Activated CD8-positive, alpha-beta memory T cell treated with anti-CD3 and anti-CD28 coated beads, Interleukin-2, amount 50 U/mL, for 4 hours (primary cell): ENCODE results near the gene HINFP.
"Not testable (repeated sequence)": the region's sequence is repeated elsewhere in the genome, so short reads cannot be mapped to it uniquely, and the experiment has no call there.

Experiments
- DNase-seq: peaks from one replicate; pipeline ENCODE4 v3.0.0-alpha.2; 2020

HINFP gene

GRCh38 chr11:119118227-119118626, 3.2 kb upstream of the HINFP start:
- DNase-seq, result no peak

GRCh38 chr11:119118946-119119345, 2.4 kb upstream of the HINFP start:
- DNase-seq, result no peak

GRCh38 chr11:119120639-119121007, 757 bp upstream of the HINFP start:
- DNase-seq, result no peak

DNA sequence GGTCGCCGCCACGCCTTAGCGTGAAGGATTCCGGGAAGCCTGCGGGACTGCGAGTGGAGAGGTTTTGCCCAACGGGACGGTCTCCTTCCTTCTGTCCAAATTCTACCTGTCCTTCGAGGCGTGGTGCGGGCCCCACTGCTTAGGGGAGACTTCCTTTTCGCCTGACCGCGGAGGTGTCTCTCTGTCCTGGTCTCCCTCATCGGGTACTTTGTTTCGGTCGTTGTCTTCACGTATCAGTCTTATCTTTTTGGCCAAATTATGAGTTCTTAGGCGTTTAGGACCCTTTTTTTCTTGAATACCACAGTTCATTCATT, 388 bp downstream of the HINFP start:
- no peak for DNase-seq

GRCh38 chr11:119125821-119126220, 4.4 kb downstream of the HINFP start:
- no peak for DNase-seq

DNA sequence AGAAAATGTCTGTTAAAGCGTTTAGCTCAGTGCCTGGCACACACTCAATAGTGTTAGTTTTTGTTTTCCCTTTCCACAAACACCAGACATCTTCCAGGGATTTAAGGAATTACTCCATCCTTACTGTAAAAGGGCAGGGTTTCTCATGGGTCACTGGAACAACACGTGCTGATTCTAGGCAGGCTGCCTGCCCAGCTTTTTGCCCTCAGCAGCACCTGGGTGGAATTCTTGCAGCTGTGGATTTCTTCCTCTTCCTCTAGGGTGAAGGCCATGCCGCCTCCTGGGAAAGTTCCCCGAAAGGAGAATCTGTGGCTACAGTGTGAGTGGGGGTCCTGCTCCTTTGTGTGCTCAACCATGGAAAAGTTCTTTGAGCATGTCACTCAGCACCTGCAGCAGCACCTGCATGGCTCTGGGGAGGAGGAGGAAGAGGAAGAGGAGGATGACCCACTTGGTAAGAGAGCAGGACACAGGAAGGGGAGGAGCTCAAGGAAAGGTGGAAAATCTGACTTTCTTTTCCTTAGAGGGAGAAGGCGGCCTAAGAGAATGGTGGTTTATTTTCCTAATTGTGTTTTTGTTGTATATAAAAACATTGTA, 5.4 kb downstream of the HINFP start:
- no peak for DNase-seq

DNA sequence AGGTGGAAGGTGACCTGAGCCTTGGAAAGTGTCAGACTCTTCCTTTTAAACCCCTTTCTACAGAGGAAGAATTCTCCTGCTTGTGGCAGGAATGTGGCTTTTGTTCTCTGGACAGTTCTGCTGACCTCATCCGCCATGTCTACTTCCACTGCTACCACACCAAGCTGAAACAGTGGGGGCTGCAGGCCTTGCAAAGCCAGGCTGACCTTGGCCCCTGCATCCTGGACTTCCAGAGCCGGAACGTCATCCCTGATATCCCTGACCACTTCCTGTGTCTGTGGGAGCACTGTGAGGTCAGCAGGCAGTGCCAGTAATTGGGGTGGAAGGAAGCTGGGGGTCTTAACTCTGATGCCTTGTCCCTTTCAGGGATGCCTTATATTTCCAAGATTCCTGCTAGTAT, 9.3 kb downstream of the HINFP start:
- no peak for DNase-seq

- DNase-seq, result no peak
Observed at GRCh38 chr11:119134389-119134978, 13.1 kb downstream of the HINFP start.

DNA sequence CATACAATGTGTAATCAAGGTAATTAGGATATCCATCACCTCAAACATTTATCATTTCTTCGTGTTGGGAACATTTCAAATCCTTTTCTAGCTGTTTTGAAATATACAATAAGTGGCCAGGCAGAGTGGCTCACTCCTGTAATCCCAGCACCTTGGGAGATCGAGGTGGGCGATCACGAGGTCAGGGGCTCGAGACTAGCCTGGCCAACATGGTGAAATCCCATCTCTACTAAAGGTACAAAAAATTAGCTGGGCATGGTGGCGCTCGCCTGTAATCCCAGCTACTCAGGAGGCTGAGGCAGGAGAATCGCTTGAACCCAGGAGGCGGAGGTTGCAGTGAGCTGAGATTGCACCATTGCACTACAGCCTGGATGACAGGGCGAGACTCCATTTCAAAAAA, 17.9 kb downstream of the HINFP start:
- not testable (repeated sequence) for DNase-seq

DNA sequence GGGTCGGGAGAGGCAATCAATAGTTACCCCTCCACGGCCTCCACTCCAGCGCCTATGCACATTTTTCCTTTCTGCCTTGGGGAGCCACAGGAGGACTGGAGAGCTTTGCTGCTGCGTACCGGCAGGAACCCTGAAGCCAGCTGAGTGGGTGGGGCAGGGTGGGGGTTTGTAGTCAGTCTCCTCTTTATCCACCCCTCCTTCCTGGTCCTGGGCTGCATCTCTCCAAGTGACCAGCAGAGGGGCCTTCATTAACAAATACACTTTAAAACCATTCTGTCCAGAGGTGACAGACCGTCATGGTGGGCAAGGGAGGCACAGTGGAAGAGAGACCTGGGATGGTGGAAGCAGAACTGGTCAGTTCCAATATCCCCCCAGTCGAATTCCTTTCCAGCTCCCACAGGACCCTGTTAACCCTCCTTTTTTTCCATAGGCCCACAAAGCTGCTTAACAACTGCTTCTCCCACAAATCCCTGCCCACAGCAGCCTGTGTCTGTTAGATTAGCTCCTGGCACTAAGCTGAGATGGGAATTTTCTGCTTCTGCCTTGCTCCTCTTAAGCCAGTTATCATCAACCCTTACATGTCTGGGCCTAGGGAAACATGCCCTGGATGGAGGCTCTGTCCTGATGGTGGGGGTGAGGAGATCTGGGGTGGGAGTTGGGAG, 23.6 kb downstream of the HINFP start:
- DNase-seq, result no peak

- no peak for DNase-seq
Observed at GRCh38 chr11:119145551-119145950, 24.2 kb downstream of the HINFP start.

GRCh38 chr11:119147604-119148333, 26.4 kb downstream of the HINFP start:
- DNase-seq, result no peak

DNA sequence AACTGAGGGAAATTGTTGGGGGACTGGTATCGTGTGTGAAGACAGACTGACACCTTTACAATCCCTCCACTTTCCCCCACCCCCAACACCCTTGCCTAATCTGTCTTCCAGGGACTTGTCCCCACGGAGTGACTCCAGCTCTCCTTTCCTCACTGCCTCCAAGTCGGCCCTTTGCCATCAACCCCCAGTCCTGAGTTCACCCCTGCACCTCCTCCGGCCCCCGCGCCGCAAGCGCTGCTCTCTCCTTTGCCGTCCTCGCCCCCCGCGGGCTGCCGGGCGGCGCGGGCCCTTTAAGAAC, 27.3 kb downstream of the HINFP start:
- DNase-seq, result no peak

DNA sequence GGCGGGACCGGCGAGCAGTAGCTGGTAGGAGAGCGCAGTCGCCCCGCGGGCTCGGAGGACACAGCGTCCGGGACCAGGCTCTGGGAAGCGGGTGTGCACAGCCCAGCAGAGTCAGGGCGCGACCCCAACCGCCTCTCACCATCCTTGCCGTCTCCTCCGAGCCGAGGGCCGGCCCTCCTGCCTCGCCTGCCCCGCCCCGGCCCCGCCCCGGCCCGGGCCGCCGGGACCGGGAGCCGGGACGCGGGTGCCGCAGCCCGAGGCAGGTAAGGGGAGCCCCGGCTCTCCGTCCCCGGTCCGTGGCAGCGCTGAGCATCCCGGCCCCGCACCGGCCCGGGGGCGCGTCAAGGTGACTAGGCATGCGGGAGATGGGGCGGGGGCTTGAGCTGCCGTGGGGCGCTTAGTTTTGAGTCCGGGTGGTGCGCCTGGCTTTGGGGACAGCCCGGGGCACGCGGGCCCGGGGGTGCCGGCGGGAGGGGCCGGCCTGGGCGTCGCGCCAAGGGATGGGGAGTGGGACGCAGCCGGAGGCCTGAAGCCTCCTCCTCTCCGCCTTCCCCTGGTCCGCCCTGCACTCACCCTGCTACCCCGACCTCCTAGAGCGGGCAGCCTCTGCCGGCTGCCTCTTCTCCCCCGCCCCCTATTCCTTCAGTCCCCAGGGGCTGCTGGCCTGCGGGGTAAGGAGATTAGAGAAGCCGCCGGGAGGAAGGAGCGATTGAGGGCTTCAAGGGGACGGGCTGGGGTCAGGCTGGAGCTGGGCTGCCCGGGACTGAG, 27.8 kb downstream of the HINFP start, which contains the start of gene ABCG4:
Gene ABCG4 (plus strand): TSS at position 35 of the 768 bp plus-strand sequence. CDS start 914 bp downstream, outside the sequence.
- peak; percentile 29 for DNase-seq

DNA sequence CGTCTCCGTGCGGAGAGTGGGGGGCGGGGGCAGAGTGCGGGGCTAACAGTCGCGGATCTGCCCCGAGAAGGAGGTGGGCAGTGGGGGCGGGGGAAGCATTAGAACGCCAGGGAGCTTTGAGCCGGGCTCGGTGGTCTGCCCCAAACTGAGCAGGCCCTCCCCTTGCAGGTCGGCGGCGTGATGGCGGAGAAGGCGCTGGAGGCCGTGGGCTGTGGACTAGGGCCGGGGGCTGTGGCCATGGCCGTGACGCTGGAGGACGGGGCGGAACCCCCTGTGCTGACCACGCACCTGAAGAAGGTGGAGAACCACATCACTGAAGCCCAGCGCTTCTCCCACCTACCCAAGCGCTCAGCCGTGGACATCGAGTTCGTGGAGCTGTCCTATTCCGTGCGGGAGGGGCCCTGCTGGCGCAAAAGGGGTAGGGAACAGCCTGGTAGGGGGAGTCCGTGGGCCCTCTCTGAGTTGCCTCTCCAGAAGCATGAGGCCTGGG, 28.5 kb downstream of the HINFP start:
- no peak for DNase-seq

- no peak for DNase-seq
Observed at GRCh38 chr11:119152043-119152442, 30.7 kb downstream of the HINFP start.

DNA sequence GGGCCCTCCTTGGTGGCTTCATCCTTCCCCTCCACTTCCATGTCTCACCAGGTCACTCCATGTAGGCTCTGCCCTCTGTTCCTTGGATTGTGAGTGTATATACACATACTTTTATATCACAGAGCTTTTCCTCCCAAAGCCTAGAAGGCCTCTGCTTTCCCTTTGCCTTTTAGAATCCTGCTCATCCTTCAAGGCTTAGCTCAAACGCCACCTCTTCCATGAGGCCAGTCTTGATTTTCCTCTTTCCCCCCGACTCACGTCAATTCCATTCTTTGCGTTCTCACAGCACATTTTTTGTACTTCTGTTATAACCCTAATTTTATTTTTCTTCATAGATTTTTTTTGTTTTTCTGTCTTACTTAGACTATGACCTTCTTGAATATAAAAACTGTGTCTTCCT, 31.2 kb downstream of the HINFP start:
- DNase-seq, result no peak

DNA sequence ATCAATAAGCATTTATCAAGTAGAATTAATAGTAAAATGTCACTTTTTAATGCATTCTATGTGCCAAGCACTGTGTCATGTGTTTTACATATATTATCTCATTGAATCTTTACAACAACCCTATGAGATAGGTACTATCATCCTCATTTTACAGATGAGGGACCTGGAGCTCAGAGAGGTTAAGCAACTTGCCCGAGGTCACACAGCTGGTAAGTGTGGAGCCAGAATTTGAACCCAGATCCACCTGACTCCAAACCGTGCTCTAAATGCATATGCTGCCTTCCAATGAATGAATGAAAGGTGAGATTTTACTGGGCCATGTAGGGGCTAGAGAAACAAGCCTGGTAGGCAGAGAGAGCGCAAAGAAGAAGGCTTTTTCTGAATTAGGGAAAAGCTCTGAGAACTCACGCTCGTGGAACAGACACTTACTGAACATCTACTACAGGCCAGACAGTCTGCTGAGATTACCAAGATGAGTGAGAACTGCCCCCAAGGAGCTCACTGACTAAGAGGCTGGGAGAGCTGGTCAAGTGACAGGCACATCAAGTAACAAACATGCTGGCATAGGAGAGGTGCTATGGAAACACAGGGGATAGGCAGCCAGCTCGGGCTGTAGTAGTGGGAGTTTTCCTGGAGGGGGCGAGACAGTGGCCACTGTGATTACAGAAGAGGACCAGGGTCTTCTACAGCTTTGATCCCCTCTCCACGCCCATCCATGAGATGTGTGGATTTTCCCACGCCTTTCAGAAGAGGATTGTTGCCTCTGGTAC, 31.9 kb downstream of the HINFP start:
- DNase-seq, result no peak

DNA sequence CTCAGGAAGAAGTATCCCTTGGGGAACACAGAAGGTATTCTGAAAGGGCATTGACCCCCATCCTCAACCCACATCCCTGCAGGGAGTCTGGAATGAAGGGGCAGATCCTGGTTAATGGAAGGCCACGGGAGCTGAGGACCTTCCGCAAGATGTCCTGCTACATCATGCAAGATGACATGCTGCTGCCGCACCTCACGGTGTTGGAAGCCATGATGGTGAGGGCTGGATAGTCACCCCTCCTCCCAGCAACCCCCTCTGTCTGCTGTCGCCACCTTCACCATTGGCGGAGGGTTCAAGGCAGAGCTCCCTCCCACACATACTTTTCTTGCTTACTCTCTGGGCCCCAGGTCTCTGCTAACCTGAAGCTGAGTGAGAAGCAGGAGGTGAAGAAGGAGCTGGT, 32.8 kb downstream of the HINFP start:
- no peak for DNase-seq

- no peak for DNase-seq
Observed at GRCh38 chr11:119155733-119156492, 34.5 kb downstream of the HINFP start.

- DNase-seq, result no peak
Observed at GRCh38 chr11:119156496-119156895, 35.1 kb downstream of the HINFP start.

- no peak for DNase-seq
Observed at GRCh38 chr11:119157063-119157462, 35.7 kb downstream of the HINFP start.
